Right ventricle myocardium superior (tissue), 1 donor: ENCODE measurements around the gene NRN1. TPM values are rescaled to one million over a fixed set of nuclear protein-coding genes. Genes with fewer than 3 reads are reported as not detected.
"Not testable (repeated sequence)": the region's sequence is repeated elsewhere in the genome, so short reads cannot be mapped to it uniquely, and the experiment has no call there.

ENCODE experiments used
- ATAC-seq: fragments of 200-7000 bp; cut with Tn5 transposase; one replicate; pipeline ENCODE4 v1.9.1; 2020; ENCODE audit warnings: mild to moderate bottlenecking; ENCODE audit not compliant: poor library complexity
- DNase-seq: peaks from one replicate; pipeline ENCODE4 v3.0.0-alpha.2; 2020
- intact Hi-C: fragments of 100-400 bp; cut with DNase I; formaldehyde crosslinking; loops from one replicate; pipeline ENCODE4 v1.11.2; 2022
- long read RNA-seq: library from polyadenylated mRNA; unstranded; transcript quantifications from one replicate; pipeline ENCODE4 v2.0.0, GENCODE V29; 2021
- total RNA-seq: library from RNA; stranded (reverse); fragmentation: NEBNext Ultra II Directional; extraction: Animal tissue kit (Norgen Biotek cat#: 25700); gene quantifications from one replicate; pipeline ENCODE4 v1.2.1, GENCODE V29; 2021
- donor health status: DM: no; HTN: yes; CAD: no; lungs with severe emphysema.

Gene NRN1
- 12.6 TPM for total RNA-seq
- long read RNA-seq, transcript NRN1-201 (3 exons, 1,624 nt): major isoform, 18 of 29 reads
- long read RNA-seq, partial matches to known transcripts: 4 of 29 reads
- long read RNA-seq, other reads (novel, unspliced or antisense): 5 of 29 reads

DNA sequence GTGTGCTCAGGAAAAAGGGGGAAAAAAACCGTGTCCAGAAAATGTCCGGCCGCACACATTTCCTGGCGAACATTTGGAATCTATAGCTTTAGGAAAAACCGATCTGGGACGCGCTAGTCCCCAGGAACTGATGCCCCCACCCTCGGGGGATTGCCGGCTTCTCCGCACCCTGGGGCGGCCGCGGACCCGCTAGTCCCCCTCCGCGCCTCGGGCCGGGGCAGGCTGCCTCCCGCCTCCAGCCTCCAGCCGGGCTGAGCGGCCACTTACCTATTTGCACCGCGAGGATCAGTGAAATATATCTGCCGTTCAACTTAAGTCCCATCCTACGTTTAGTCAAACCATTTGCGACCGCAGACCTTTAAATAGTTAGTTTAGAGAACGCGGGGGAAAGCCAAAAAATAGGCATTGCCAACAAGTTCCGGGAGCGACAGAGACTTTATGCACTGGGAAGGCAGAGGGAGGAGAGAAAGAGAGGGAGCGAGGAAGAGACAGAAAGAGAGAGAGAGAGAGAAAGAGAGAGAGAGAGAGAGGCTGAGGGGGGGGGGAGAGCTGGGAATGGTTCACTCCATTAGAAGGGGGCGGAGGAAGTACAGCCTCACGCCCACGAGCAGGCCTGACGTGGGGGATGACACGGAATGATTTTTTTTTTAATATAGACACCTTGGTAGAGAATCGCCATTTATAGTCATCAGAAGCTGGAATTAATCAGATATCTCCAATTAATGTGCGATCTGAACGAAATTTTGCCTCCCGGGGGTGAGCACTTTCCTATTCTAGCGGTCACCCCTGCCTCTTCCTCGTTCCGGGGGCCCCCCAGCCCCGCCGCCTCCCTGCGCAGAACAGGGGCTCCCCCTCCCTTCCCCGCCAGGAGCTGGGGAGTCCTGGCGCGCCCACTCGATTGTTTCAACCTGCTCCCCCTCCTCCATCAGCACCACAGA, at the start of gene NRN1:
TSS of gene NRN1 (minus strand) at position 498 of the 938 bp plus-strand sequence. CDS start at position 322, 176 bp downstream.
- no peak for ATAC-seq
- no peak for DNase-seq
- intact Hi-C loops: no loop called here

DNA sequence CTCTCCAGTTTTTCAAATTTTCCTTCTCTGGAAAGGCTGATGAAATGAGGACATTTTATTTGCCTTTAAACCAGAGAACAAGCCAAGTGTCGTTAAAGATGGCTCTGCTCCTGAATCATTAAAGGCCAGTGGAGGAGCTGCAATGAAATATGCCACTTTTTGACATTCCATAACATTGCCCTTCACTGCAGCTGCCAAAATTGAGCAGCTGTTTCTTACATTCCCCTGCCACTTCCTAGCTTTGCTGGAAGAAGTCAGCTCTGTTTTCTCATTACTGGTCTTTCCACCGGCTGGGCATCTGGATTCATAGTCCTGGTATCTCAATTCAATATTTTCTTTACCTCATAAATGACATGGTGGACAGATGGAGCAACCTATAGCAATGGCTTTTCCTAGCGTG, 45.5 kb upstream of the NRN1 start:
- DNase-seq (no peak), ATAC-seq (no peak)
- intact Hi-C loops: no loop called here

GRCh38 chr6:6046716-6047115, 40.0 kb upstream of the NRN1 start:
- intact Hi-C loops: no loop called here
- DNase-seq (no peak), ATAC-seq (no peak)

DNA sequence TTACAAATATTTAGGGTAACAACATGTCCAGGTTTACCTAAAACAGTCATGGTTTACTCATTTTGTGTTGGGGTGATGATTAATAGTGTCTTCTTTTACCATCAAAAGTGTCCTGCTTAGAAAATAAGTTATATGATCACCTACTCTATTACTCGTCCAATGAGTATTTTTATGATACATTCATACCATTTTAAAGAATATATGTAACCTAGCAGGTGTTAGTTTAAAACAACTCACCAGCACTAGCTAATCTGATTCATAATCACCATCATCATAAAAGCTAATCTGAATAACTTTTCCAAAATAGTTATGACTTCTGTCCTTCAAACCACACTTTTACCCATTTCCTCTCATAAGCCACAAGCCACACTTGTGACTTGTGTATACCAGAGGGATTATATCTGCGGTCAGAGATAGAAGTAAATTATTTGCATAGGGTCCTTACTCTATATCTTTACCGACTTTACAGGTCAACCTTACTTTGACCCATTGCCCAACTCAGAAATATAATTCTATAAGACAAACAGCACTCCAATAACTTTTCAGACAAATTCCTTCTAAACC, 33.3 kb upstream of the NRN1 start:
- intact Hi-C loops: no loop called here

DNA sequence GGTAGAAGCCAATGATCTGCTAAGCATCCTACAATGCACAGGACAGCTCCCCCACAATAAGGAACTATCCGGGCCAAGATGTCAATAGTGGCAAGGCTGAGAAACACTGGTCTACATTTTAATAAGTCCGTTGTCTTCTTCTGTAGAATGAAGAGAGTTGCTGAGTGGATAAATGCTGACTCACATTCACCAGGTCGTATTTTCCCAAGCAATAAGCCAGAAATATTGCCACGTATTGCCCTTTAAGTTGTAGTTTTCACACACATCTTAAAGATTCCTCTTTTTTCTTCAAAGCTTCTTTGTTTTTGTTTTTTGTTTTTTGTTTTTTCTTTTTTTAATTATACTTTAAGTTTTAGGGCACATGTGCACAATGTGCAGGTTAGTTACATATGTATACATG, 30.5 kb upstream of the NRN1 start:
- no peak for ATAC-seq
- intact Hi-C loops: no loop called here
- no peak for DNase-seq

More for the DNA sequence above, 33.3 kb upstream of the NRN1 start:
- ATAC-seq: no peak
- DNase-seq: no peak

DNA sequence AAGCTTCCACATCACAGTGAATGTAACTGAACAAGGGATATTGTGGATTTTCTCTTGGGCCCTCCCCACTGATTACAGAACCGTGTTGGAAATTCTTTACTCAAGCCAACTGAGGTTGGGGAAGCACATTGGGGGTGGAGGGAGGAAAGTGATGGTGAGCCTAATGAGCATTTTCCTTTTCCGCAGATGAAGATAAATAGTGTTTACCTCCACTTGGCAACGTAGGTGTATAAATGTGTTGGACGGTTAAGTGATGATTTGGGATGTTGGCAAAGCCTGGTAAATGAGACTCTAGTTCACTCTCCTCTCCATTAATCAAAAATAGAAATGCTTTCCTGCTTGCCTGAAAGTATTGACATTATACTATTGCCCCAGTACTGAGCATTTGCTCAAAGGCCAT, 27.1 kb upstream of the NRN1 start:
- intact Hi-C loops: no loop called here
- DNase-seq: no peak
- no peak for ATAC-seq

DNA sequence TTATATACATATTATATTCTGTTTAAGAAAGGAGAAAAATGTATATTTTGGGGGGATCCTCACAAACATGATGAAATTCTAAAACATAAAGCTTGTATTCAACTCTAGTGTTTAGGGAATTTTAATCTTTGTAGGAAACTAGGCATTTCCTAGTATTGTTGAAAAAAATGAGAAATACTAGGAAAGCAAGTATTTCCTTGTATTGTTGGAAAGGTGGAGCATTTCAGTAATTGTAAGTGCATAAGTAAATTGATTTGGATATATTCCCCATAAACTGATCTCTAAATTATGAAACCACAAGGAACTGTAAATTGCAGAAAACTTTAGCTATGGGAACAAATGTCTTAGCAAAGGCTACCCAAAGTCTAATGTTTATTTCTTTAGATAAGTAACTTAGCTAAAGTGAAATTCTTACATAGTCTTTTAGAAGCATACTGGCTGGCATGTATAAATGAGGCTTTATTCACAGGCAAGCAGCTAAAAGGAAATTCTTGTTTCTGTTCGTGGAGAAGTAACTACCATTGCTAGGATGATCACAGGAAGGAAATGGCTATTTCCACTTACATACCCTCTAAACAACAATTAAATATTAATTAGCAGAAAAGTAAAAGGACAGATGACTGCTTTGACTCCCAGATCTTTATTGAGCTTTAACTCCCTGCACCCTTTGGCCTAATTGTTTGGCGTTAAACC, 19.9 kb upstream of the NRN1 start:
- intact Hi-C loops: no loop called here
- DNase-seq (no peak), ATAC-seq (no peak)

GRCh38 chr6:6025736-6026135, 19.0 kb upstream of the NRN1 start:
- no peak for DNase-seq
- intact Hi-C loops: no loop called here
- no peak for ATAC-seq

- DNase-seq (no peak), ATAC-seq (no peak)
- intact Hi-C loops: no loop called here
Observed at GRCh38 chr6:6024220-6024619, 17.5 kb upstream of the NRN1 start.

DNA sequence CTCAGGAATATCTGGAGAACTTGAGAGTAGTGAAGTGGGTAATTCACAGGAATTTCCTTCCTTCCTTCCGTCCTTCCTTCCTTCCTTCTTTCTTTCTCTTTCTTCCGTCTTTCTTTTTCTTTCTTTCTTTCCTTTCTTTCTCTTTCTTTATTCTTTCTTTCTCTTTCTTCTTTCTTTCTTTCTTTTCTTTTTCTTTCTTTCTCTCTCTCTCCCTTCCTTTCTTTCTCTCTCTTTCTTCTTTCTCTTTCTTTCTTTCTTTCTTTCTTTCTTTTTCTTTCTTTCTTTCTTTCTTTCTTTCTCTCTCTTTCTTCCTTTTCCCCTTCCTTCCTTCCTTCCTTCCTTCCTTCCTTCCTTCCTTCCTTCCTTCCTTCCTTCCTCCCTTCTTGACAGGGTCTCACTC, 16.1 kb upstream of the NRN1 start:
- ATAC-seq, intact Hi-C loops, DNase-seq: not testable (repeated sequence)

- intact Hi-C loops: no loop called here
- peak; percentile 83 for DNase-seq
- peak; percentile 79 for ATAC-seq
Observed at GRCh38 chr6:6008648-6009421, 2.1 kb upstream of the NRN1 start.

DNA sequence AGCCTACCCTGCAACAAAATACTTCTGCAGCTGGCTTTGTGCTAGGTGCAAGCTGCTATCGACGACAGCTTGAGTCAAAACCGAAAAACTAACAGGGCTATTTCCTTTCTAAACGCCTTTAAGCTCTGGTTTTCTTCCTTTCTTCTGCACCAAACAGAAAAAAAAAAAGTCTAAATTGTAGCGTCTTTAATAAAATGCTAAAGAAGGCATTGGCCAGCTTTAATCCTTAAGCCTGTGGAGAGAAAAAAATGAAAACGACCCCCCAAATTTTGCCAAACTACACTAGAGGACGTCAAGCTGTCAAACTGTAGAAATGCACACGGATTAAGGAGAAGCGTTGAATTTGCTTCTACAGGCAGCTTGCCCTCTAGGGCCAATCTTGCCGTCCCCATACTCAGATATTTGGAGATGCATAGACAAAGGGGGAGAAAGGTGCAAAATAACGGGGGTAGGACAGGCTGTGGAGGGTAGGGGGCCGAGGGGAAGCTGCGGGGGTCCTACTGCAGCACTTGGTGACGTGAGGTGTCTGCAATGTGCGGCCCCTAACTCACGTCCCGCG, 1.4 kb upstream of the NRN1 start:
- intact Hi-C loops: no loop called here
- no peak for DNase-seq
- ATAC-seq: no peak

DNA sequence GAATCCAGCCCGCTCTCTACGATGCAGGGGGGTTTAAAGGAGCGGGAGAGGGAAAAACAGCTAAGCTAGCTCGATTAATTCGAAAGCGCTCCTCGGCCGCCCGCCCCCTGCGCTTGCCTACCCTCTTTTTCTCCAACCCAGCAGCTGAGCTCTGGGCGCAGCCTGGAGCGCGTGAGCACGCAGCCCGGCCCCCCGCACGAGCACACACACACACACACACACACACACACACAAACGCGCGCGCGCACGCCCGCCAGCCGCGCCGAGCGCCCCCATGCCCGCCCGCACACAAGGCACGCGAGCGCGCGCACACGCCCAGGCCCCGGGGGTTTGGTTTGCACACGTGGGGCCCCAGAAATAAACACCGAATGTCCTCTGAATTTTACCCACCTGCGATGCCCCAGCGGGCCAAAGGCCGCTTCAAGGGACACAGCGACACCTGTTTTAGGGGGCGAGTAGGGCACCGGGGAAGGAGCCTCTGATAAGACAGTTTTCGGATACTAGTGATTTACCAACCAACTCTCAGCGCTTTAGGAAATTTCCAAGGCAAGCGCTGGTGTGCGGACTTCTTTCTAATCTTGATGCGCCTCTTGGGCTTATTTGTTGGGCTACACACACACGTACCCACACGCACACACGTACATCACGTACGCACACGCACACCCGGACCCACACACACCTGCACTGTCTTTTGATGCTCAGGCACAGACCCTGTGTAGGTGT, 802 bp upstream of the NRN1 start:
- ATAC-seq (peak; percentile 26), DNase-seq (peak; percentile 51)
- intact Hi-C loops: no loop called here

DNA sequence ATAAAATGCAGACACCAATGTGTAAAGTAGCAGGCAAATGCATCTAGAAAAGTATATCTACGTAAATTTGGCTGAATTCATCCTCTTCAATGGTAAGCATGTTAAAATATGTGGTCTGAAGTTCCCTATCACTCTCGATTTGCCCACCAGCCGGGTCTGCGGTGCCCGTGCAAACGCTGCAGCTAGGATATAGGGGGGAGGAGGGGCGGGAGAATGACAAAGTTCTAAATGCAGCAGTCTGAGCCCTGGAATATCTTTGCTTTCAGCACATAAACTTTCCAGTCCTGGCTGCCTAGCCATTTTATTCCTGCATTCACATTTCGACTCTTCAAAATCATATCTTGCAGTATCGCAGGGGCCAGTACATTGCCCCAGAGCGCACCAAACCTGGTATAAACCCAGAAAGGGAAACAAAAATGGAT, 708 bp downstream of the NRN1 start:
- no peak for ATAC-seq
- DNase-seq: no peak
- intact Hi-C loops: no loop called here

- no peak for DNase-seq
- intact Hi-C loops: no loop called here
- ATAC-seq: no peak
Observed at GRCh38 chr6:6005051-6006005, 1.4 kb downstream of the NRN1 start.

DNA sequence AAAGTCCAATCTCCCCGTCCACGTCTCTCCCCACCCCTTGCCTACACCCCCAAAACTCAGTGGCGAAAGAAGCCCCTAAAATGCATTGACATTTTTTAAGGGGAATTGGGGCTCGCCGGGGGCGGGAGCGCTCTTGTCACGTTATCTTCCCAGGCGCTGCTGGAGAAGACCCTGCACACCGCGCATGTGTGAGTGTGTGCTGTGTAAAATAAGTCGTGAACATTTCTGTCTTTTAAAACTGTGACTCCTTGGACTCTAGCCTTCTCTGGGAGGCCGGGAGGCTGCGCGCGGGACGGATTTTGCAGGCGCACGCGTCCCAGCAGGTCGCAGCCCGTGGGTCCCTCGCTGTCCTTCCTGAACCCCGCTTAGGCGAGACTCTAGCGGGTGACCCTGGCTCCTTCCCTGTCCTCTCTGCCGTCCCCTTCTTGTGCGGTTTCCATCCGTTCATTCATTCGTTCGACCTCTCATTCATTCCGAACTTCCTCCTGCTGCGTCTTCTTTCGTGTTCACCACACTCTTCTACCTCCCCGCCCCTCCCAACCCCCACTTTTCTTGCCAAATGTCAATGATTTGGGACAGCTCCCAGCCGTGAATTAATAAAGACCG, 2.2 kb downstream of the NRN1 start:
- ATAC-seq: no peak
- DNase-seq: no peak
- intact Hi-C loops: no loop called here
